Stimulated activated naive CD8-positive, alpha-beta T cell treated with anti-CD3 and anti-CD28 coated beads, Interleukin-15, Interleukin-2, amounts not matched to agents 100 U/mL and 50 U/mL, for 24 hours (primary cell): ENCODE results near the gene OPCML.

Experiments
- ATAC-seq: fragments of 150-1000 bp; cut with Tn5 transposase; one replicate; pipeline ENCODE4 v1.10.0; 2021
- DNase-seq: peaks from one replicate; pipeline ENCODE4 v3.0.0; 2021

Gene OPCML

DNA sequence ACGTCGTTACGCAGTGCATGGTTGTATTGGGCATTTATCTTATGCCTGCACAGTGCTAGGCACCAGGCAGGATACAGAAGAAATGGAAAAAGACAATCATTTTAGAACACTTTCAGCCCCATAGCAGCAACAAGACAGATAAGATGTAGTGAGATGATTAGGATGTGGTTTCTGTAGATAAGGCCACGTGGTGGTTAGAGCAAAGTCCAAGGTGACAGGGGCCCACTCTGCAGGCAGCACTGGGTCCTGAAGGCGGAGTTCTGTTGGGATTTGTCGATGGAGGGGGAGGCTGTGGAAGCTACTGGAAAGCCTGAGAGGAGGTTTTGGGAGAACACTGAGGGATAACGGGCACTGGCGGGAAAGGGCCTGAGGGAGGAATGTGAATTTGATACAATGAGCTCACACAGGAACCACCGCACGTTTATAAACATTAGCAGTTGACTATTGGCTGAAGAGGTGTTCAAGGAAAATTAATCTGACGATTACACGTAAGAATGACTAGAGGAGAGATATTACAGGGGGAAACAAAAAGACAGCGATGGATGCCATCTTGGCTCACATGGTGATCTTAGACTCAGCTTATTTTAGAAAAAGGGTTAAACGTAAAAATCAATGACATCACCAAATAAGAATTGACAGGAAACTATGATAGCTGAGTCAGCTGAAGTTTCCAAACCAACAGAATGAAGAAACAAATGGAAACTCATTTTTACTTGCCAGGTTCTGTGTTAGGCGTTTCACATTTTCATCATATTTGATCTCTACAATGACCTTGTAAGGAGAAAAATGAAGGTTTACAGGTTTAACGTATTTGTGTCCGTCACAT is 551.0 kb downstream of the OPCML start:
- no peak for DNase-seq
- ATAC-seq = no peak

DNA sequence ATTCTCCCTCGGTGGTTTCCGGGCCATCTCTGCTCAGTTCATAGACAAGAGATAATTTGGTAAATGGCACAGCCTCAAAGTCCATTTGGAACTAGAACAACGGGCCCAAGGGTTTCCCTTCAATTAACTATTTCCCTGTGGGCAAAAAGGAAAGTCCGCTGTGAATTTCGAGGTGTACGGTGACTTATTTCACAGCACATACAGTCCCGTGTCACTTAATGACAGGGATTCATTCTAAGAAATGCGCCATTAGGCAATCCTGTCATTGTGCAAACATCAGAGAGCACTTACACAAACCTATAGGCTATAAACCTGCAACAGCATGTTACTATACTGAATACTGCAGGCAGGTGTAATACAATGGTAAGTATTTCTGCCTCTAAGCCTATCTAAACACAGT is 551.6 kb downstream of the OPCML start:
- no peak for DNase-seq
- ATAC-seq = no peak

DNA sequence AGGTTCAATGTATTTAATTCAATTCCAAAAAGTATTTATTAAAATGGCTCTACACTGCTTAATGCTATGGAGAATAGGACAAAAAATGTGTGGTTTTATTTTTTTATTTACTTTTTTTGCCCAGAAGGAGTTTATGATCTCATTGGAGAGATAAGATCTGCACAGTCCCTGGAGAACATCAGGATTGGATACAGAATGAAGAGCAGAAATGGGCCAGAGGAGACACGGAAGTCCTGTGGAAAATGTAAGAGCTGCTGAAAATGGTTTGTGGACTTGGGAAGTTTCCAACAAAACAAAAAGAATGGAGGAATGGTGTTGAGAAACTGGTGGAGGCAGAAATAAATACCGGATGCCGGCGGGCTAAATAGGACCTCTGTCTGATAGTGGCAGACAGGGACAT is 554.6 kb downstream of the OPCML start:
- ATAC-seq (no peak), DNase-seq (no peak)

DNA sequence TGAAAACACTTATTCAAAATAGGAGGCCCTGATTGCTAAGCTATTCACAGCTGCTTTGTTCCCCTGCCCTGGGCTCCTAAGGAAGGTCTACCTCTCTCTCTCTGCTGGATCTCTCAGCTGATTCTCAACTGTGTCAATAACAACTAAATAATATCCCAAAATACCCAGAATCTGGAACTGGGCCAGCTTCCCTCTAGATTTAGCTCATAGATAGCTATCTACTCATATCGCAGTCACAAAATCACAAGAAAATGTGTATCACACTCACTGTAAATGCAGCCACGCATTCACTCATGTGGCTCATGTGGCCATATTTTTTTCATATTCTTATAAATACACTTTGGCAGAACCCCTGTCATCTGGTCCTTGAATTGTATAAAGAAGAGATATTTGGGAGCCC is 555.1 kb downstream of the OPCML start:
- DNase-seq (no peak), ATAC-seq (no peak)

DNA sequence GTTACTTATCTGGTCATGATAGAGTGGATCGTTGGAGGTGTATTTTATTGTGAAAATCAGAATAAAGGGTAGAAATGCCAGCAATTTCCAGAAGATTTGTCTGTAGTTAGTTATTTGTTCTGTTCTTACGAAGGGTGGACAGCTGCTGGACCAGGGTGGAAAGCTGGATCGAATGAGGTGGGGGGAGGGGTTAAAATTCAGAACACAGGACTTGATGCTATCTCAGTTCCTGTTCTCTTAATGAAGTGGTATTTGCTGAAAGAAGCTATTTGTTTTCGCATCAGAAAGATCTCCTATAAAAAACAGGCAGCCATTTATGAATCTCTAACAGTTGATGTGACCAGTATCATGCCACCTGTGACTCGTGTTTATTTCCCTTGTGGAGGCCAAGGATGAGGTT is 556.2 kb downstream of the OPCML start:
- ATAC-seq = no peak

DNA sequence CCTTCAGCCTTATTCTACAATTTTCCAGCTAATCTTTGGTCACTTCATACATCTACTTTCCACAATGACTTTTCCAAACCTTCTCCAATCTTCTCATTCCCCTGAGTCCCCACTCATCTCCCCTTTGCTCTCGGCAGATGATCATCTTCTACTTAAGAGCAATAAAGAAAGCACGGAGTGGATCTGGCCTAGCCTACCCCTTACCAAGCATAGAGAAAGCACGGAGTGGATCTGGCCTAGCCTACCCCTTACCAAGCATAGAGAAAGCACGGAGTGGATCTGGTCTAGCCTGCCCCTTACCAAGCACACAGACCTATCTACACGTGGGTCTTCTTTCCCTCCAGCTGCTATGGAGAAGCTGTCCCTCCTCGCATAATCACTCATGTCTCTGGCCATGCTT is 558.6 kb downstream of the OPCML start:
- ATAC-seq (no peak), DNase-seq (no peak)

More for the DNA sequence above, 556.2 kb downstream of the OPCML start:
- DNase-seq = no peak

DNA sequence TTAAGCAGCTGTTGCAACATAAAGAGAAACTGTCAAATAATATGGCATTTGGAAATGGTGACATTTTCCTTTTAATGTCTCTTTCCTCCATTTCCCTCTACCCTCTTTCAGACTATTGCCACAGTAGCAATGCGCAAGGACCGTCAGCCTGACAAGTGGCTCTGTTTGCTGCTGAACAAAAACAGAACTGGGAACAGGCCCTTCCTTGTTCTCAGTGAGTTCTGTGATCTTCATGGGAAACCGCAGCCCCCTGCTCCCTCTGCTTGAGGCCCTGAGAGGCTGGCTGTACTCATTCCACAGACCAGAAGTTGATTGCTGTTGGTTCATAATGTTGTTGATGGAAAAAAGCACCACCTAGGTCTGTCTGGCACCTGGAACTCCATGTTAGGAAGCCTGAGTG is 559.7 kb downstream of the OPCML start:
- no peak for DNase-seq
- ATAC-seq = no peak

DNA sequence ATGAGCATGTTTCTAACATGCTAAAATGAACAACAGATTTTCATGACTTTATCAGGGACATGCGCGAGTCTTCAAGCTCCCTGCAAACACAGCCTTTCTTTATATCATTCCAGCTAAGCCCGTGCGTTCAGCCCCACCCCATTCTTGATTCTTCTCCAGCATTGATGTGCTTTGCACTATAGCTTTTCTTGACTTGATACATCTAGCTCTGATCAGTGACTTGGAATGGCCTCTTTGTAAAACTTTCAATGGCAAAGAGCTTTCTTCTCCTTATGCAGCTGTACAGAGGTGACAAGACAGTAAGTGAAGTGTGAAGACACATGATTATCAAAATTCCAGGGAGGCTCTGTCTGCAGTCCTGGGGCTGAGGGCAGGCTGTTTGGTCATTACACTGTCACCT is 561.0 kb downstream of the OPCML start:
- DNase-seq (no peak), ATAC-seq (no peak)

DNA sequence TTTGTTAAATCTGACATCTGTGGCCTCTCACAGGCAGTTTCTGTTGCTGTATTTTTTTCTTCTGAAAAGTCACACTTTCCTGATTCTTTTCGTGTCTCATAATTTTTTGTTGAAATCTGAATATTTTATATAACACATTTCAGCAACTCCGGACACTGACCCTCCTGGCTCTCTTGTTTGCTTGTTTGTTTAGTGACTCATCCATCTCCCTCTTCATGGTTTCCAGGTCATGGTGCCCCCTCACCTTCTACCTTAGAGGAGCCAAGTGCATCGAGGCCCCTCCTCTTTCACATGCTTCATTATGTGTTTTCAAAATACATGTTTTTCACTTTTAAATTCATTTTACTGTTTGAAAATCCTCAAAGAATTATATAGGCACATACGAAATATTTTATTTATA is 562.4 kb downstream of the OPCML start:
- DNase-seq = no peak
- ATAC-seq = no peak

DNA sequence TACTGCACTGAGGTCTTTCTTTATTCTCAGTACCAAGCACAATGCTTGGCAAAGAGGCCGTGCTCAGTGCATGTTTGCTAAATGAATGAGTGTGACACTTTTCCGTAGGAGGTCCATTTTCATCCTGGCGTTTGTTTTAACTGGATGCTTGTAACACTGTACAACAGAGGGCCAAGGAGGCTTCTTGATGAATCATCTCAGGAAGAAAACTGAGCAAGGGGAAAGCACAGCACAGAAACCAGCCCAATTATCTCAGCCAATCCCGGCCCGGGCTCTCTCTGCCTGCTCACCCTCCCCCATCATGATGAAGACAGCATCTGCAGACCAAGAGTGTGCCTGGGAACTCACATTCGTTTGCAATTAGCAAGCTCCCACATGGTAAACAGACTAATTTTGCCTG is 570.3 kb downstream of the OPCML start:
- DNase-seq (no peak), ATAC-seq (no peak)

DNA sequence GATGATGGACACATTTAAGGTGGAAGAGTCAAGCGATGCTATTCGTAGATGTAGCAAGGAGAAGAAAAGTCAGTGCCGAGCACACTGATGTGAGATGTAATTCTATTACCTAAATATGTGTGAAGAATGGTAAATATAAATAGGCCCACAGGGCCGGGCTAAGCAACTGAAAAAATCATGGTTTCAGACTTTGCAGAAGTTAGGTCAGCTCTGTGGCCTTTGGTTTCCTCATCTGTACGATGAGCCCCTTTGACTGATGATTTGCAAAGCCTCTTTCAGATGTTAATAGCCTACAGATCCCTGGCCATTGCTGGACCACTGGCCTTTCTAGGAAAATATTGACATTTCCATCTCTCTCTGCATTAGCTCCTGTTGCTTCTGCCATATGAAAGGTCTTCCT is 570.8 kb downstream of the OPCML start:
- DNase-seq = no peak
- ATAC-seq = no peak

DNA sequence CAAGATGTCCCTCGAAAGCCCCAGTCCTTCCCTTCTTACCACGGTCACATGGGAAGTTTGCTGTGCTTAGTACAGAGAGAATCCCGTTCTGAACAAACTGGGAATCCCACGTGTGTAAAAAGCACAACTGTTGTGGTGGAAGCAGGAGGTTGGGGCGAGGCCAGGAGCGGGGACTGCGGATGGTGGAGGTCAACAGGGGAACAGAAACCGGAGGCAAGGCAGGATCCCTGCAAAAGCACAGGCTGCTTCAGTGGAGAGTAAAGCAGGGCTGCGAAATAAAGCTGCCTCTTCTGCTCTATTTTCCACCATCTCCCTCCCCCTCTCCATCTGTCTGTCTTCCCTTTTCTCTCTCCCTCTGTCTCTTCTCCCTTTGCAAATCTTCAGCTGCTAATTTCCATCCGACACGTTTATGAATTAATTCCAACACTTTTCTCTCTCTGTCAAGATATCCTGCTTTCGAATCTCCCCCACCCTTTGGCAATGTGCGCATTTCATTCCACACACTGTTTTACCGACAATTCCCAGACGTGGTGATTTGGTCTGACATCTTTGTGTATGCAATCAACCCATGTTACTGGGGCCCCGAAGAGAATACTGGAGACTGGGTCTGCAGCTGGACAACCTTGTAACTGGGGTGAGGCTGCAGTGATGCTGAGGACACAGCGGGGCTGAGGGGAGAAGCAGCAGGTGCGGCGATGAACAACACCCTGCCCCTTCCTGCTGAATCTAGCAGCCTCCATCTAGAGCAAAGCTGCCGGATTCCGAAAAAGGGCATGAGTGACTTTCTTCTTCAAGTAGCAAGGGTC is 571.8 kb downstream of the OPCML start:
- no peak for DNase-seq
- ATAC-seq = no peak

DNA sequence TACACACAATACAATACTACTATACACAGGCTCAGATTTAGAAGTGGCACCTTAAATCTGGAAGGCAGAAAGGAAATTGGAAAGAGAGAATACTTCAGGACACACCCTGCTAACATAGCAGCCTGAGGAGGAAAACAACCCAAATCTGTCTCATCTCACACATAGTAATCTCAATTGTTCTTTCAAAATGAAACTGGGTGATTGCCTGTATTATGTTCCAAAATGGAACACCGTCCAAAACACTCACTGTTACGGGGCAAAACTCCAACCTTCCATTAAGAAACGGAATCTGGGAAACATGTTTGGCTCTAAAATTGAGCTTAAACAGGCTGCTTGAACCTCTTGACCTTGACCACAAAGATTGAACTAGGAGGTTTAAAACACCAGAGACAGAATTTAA is 572.6 kb downstream of the OPCML start:
- ATAC-seq (no peak), DNase-seq (no peak)

DNA sequence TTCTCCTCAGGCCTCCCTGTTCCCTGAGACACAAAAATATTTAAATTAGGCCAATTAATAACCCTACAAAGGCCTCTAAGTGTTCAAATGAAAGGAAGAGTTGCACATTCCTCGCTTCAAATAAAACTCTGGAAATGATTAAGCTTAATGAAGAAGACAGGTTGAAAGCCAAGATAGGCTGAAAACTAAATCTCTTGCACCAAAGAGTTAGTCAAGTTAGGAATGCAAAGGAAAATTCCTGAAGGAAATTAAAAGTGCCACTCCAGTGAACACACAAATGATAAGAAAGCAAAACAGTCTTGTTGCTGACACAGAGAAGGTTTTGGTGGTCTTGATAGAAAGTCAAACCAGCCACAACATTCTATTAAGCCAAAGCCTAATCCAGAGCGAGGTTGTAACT is 574.4 kb downstream of the OPCML start:
- ATAC-seq = no peak
- no peak for DNase-seq

DNA sequence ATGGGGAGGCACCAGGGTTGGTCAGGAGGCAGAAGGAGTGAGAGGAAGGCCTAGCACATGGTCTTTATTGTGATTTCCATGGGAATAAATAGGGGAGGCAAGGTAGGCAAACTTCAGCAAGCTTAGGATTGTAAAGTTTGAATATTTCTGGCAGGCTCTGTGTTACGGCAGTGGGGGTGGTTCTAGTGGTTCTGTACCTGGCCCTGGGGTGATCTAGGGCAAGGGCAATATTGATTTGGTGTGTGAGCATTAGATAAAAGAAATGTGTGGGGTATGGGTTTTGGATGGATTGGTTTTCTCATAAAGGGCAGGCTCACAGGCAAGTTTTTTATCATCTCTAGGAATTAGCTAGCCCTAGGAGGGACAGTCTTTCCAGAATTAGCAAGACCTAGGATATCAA is 584.0 kb downstream of the OPCML start:
- DNase-seq (no peak), ATAC-seq (no peak)

DNA sequence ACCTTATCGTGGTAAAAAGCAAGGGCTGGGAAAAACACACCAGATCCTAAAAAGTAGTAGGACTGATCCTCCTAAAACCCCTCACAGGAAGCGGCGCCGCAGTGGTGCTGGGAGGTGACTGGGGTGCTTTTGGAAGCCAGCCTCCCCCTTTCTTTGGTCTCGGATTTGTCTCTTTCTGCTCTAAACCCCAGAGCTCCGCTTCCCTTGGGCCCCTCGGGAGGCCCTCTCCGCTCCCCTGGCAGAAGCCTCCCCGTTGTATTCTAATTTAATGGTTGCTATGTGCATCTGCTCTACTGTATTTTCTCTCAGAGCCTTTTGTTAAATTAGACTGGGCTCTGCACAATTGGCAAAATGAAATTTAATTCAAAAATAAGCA is 587.7 kb downstream of the OPCML start:
- ATAC-seq = no peak
- DNase-seq = no peak

DNA sequence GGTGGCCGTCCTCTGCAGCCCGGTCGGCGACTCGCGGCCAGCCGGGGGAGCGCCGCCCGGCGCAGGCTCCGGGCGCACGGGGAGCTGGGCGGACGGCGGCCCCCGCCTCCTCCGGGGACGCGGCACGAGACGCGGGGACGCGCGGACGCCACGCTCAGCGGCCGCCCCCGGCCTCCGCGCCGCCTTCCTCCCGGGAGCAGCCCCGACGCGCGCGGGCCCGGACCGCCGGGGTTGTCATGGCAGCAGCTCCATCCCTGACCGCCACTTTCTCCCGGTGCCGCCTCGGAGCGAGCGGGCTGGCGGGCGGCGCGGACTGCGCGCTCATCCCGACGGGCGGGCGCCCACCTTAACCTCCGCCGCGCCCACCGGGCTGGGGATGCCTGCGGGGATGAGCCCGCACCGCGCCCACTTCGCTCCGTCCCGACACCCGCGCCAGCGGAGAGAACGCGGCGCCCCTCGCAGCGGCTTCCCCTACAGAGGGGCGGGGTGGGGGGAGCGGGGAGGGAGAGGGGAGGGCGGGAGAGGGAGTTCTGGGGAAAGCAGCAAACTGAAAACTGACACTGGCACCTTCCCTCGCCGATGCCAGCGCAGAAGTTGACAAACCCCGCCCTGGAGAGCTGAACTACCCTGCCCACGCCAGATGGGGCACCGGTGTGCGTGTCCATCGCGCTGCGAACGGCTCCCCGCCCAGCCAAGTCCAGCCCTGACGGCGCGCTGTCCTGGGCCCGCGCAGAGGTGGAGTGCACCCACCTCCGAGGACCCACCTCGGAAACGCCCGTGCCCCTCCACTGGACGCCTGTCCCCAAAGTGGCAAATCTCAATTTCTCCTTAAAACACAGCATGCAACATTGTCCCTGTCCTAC is 588.4 kb downstream of the OPCML start:
- ATAC-seq = no peak
- DNase-seq = no peak

DNA sequence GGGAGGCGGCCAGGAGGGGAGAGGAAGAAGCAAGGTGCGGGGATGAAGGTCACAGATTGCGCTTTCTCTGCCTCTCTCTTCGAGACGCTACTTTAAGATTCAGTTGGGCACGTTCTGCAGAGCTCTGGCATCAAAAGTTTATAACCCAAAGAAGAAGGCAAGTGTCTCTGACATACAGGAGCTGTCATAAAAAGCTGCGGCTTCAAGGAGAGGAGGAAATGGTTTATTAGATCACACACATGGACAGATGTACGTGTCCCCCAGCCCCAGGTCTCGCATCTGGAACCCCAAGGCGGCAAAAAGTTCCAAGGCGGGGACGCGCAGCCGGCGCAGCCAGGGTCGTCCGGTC is 589.0 kb downstream of the OPCML start:
- no peak for ATAC-seq

DNA sequence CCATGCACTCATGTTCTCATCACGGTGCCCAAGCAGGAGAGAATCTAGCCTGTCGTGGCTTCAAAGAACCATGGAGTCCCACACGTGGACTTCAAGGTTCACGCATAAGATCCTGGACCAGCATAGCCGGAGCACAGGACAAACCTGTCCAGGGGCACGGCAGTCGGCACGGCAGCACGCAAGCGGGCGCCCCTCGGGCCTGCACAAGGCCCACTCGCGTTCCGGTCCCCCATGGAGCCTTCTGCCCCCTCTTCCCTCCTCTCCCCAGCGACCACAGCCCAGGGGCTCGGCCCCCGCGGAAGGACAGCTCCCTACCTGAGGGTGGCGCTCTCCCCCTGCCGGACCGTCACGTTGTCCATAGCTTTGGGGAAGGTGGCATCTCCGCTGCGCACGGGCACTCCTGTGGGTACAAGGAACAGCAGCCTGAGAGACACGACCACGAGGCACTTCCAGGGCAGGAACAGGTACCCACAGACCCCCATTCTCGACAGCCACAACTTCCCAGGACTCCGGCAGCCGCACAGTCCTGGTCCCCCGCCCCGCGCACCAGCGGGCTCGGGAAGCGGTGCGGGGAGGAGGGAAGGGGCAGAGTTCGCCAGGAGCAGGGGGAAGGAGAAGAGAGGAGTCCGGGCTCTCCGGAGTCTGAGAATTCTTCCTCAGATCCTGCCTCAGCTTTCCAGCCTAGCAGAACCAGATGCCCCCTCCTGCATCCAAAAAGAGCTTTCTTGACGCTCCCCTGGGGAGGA is 589.5 kb downstream of the OPCML start:
- ATAC-seq (no peak), DNase-seq (no peak)

More for the DNA sequence above, 589.0 kb downstream of the OPCML start:
- no peak for DNase-seq

DNA sequence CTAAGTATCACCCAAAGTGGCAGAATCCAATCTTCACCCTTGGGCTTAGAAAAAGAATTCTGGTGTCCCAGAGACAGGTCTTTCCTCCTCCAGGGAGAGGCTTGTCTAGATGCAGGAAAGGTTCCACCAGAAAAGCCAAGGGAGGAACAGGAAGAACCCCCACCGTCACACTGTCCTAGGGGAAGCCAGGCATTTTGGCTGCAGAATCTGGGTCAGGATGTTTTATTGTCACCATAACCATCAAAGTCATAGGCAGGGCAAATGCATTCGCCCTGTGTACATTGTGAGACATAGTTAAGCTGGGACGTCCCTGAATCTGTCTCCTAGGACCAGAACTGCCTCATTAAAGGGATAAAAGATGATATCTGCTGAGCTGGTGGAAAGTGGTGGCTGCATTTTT is 590.5 kb downstream of the OPCML start:
- DNase-seq = no peak
- no peak for ATAC-seq

DNA sequence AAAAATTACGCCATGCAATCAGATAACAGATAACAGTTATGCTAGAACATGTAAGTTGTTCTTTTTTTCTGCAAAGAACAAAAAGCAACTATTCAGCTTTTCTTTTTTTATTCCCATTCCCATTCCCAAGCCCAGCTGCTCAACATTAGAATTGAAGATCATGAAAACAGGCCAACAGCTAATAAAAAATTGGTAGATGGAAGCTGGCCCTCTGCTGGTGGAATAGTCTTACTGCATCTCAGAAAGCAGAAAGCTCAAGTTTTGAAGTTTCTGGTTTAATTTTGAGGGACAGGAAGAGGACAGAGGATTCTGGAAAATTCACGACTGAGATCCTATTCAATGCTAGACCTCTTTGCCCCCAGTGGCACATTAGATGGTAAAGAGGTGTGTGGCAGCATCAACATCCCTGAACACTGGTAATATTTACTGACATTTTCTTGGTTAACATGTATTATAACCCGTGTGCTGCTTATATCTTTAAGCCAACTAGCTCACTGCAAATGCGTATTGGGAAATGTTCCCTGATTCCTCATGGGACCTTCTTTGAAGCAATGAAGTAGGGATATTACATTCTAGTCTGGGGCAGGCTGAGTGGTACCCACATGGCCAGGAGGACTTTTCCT is 591.2 kb downstream of the OPCML start:
- DNase-seq = no peak
- no peak for ATAC-seq

DNA sequence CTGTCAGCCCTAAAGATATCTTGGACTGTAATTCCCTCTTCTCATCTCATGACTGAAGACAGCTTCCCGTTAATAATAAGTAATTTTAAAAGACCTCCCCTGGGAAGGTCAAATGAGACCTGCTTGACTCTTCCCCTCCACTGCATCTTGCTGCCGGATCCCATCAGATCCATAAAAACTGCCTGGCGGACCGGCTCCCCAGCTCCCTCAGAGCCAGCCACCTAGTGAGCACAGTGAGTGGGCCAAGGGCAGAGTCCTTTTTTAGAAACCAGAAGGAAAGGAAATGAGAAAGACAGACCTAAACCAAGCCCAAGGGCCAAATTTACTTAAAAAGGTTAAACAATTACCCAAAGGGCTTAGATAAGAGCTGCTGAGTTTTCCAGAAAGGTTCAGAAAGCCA is 595.3 kb downstream of the OPCML start:
- no peak for ATAC-seq
- no peak for DNase-seq
